ENCODE results near the gene CTAGE4. TPM values are rescaled to one million over a fixed set of nuclear protein-coding genes. Genes with fewer than 3 reads are reported as not detected.
"Not testable (repeated sequence)": the region's sequence is repeated elsewhere in the genome, so short reads cannot be mapped to it uniquely, and the experiment has no call there.

Gene CTAGE4, protein sequence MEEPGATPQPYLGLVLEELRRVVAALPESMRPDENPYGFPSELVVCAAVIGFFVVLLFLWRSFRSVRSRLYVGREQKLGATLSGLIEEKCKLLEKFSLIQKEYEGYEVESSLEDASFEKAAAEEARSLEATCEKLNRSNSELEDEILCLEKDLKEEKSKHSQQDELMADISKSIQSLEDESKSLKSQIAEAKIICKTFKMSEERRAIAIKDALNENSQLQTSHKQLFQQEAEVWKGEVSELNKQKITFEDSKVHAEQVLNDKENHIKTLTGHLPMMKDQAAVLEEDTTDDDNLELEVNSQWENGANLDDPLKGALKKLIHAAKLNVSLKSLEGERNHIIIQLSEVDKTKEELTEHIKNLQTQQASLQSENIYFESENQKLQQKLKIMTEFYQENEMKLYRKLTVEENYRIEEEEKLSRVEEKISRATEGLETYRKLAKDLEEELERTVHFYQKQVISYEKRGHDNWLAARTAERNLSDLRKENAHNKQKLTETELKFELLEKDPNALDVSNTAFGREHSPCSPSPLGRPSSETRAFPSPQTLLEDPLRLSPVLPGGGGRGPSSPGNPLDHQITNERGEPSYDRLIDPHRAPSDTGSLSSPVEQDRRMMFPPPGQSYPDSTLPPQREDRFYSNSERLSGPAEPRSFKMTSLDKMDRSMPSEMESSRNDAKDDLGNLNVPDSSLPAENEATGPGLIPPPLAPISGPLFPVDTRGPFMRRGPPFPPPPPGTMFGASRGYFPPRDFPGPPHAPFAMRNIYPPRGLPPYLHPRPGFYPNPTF
- total RNA-seq (2021; ENCODE audit: unreplicated experiment) (5.9 TPM), Bru-seq, nascent RNA (percentile 46 among the genes with signal in this experiment), BruChase-seq, experiment 1, labeled RNA remaining after a 2-hour chase (percentile 60 among the genes with signal in this experiment), BruChase-seq, experiment 2, labeled RNA remaining after a 6-hour chase (percentile 74 among the genes with signal in this experiment)
- 7.7 TPM for polyA plus RNA-seq (2012; ENCODE audit: insufficient read length)
- long read RNA-seq, partial matches to known transcripts: 0 of 2 reads
- long read RNA-seq, other reads (novel, unspliced or antisense): 0 of 2 reads

DNA sequence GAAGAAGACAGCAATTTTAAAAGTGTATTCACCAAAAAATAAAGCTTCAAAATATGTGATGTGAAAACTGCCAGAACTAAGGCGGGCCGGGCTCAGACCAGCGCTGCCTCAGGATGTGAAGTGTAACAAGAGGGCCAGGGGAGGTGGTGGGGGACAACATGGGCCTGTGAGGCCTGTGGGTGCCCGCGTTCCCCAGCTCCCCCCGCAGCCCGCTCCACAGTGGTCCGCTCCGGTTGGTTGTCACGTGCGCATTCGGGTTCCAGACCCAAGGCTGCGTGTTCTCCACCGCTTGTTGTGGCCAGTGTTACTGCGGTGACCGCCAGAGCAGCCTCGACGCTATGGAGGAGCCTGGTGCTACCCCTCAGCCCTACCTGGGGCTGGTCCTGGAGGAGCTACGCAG lies at the start of gene CTAGE4:
TSS of gene CTAGE4 (plus strand) at position 301 of the 400 bp plus-strand sequence. CDS start at position 339, 38 bp downstream.
- H3K36me3 ChIP-seq (ENCODE audit: control insufficient read depth, insufficient read depth, low read length); H3K27ac ChIP-seq (ENCODE audit: low read length); CTCF ChIA-PET; in situ Hi-C loops (cut with HindIII; ENCODE audit: low pct_unique_long_range_greater_than_20kb, low sequenced_read_pairs); H3K27me3 ChIP-seq (ENCODE audit: control insufficient read depth, insufficient read depth, low read length); BruUV-seq (replicated peaks); DNase-seq (ENCODE audit: low read depth, low spot score); H3K4me3 ChIP-seq (ENCODE audit: low read depth in 2 of 2, low read length in 2 of 2); POLR2A ChIA-PET; H3K4me1 ChIP-seq (ENCODE audit: control insufficient read depth, insufficient read depth, low read length); intact Hi-C loops (cut with micrococcal nuclease; ENCODE audit: unreplicated experiment); H3K9me3 ChIP-seq (ENCODE audit: control insufficient read depth, insufficient read depth, low read depth, low read length); ATAC-seq: not testable (repeated sequence)

DNA sequence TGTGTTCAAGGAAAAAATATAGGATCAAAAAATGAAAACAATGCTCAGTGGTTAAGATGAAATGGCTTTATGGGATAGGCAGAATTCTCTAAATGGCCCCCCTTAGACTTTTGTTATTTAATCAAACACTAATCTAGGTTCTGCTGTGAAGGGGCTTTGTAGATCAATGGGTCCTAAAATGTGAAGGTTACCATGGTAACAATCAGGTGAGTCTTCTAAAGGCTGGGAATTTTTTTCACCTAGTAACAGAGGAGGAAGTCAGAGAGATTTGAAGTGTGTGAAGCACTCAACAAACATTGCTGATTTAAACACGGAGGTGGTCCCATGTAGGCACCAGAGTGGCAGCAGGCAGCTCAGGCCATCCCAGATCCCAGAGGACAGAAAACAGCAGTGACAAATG lies 49.1 kb upstream of the CTAGE4 start:
- no peak overlapping the region for H3K4me3 ChIP-seq (ENCODE audit: low read depth in 2 of 2, low read length in 2 of 2)
- no peak overlapping the region for H3K27ac ChIP-seq (ENCODE audit: low read length)
- no peaks in the 10 kb centered on the region for H3K9me3 ChIP-seq (ENCODE audit: control insufficient read depth, insufficient read depth, low read depth, low read length)
- POLR2A ChIA-PET: no interaction called here
- H3K4me1 ChIP-seq (ENCODE audit: control insufficient read depth, insufficient read depth, low read length): no peaks in the 10 kb centered on the region
- TF ChIP-seq, protein P1, sequence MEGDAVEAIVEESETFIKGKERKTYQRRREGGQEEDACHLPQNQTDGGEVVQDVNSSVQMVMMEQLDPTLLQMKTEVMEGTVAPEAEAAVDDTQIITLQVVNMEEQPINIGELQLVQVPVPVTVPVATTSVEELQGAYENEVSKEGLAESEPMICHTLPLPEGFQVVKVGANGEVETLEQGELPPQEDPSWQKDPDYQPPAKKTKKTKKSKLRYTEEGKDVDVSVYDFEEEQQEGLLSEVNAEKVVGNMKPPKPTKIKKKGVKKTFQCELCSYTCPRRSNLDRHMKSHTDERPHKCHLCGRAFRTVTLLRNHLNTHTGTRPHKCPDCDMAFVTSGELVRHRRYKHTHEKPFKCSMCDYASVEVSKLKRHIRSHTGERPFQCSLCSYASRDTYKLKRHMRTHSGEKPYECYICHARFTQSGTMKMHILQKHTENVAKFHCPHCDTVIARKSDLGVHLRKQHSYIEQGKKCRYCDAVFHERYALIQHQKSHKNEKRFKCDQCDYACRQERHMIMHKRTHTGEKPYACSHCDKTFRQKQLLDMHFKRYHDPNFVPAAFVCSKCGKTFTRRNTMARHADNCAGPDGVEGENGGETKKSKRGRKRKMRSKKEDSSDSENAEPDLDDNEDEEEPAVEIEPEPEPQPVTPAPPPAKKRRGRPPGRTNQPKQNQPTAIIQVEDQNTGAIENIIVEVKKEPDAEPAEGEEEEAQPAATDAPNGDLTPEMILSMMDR (IDR thresholded peaks at IDR 0.05): no peak
- TF ChIP-seq POLR2AphosphoS5 (IDR thresholded peaks at IDR 0.05; ENCODE audit: low read depth, low read length): no peak
- no peak for TF ChIP-seq TCF7L2 (IDR thresholded peaks at IDR 0.05; ENCODE audit: low read depth, low read length)
- no peak for TF ChIP-seq SIN3A (IDR thresholded peaks at IDR 0.05; ENCODE audit: borderline replicate concordance, insufficient read depth, low read depth, low read length)
- TF ChIP-seq, protein P2, sequence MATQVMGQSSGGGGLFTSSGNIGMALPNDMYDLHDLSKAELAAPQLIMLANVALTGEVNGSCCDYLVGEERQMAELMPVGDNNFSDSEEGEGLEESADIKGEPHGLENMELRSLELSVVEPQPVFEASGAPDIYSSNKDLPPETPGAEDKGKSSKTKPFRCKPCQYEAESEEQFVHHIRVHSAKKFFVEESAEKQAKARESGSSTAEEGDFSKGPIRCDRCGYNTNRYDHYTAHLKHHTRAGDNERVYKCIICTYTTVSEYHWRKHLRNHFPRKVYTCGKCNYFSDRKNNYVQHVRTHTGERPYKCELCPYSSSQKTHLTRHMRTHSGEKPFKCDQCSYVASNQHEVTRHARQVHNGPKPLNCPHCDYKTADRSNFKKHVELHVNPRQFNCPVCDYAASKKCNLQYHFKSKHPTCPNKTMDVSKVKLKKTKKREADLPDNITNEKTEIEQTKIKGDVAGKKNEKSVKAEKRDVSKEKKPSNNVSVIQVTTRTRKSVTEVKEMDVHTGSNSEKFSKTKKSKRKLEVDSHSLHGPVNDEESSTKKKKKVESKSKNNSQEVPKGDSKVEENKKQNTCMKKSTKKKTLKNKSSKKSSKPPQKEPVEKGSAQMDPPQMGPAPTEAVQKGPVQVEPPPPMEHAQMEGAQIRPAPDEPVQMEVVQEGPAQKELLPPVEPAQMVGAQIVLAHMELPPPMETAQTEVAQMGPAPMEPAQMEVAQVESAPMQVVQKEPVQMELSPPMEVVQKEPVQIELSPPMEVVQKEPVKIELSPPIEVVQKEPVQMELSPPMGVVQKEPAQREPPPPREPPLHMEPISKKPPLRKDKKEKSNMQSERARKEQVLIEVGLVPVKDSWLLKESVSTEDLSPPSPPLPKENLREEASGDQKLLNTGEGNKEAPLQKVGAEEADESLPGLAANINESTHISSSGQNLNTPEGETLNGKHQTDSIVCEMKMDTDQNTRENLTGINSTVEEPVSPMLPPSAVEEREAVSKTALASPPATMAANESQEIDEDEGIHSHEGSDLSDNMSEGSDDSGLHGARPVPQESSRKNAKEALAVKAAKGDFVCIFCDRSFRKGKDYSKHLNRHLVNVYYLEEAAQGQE (IDR thresholded peaks at IDR 0.05; ENCODE audit: insufficient read depth in 1 of 2, low read depth in 2 of 2, low read length in 1 of 2): no peak
- ATAC-seq (no peak), DNase-seq (ENCODE audit: low read depth, low spot score) (no peak)
- intact Hi-C loops (cut with micrococcal nuclease; ENCODE audit: unreplicated experiment) (no loop called here), in situ Hi-C loops (cut with HindIII; ENCODE audit: low pct_unique_long_range_greater_than_20kb, low sequenced_read_pairs) (no loop called here)
- H3K27me3 ChIP-seq (ENCODE audit: control insufficient read depth, insufficient read depth, low read length): no peaks in the 10 kb centered on the region; the same call in 1 of the 2 replicates
- H3K36me3 ChIP-seq (ENCODE audit: control insufficient read depth, insufficient read depth, low read length): no peaks in the 10 kb centered on the region
- BruUV-seq (replicated peaks): no TSS peak
- CTCF ChIA-PET: no interaction called here
